ENCODE measurements around the gene ZSWIM3.
"Not testable (repeated sequence)": the region's sequence is repeated elsewhere in the genome, so short reads cannot be mapped to it uniquely, and the experiment has no call there.

ZSWIM3 gene

DNA sequence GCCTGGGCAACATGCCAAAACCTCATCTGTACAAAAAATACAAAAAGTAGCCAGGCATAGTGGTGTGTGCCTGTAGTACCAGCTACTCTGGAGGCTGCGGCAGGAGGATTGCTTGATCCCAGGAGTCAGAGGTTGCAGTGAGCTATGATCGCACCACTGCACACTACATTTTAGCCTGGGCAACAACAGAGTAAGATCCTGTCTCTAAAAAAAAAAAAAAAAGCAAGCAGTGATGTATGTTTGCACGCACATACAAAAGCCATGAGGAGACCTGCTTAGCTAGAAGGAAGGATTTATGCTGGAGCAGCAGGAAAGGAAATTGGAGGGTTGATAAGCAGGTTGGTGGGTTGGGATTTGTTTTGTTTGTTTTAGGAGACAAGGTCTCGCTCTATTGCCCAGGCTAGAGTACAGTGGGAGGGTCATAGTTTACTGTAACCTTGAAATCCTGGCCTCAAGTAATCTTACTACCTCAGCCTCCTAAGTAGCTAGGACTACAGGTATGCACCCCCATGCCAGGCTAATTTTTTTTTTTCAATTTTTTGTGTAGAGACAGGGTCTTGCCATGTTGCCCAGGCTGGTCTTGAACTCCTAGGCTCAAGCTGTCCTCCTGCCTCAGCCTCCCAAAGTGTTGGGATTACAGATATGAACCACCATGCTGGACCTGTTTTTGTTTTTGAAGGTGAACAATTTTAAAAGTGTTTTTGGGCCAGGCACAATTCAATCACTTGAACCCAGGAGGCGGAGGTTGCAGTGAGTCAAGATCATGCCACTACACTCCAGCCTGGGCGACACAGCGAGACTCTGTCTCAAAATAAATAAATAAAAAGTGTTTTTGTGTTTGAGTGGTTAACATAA, 4.0 kb downstream of the ZSWIM3 start:
- DNase-seq (ENCODE audit: low read depth): no peak

GRCh38 chr20:45863543-45864470, 6.4 kb downstream of the ZSWIM3 start:
- DNase-seq (ENCODE audit: low read depth): no peak

- no peak for DNase-seq (ENCODE audit: low read depth)
Observed at GRCh38 chr20:45866454-45866853, 9.0 kb downstream of the ZSWIM3 start.

- no peak for DNase-seq (ENCODE audit: low read depth)
Observed at GRCh38 chr20:45867136-45867818, 9.9 kb downstream of the ZSWIM3 start.

DNA sequence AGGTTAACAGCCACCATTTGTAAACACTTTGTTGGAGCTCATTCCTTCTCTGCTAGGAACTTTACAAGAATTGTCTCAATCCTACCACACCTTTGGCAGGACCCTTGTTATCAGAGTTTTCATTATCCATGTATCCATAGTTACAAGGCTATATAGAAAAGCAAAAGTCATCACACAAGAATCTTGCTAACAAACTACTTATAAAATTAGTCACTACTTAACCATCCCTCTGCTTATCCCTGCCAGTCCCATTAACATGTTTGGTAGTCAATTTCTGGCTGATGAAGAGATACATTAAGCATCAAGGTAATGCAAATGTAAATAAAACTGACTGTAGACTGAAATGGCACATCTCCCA, 10.4 kb downstream of the ZSWIM3 start:
- peak; percentile 66 for DNase-seq (ENCODE audit: low read depth)

DNA sequence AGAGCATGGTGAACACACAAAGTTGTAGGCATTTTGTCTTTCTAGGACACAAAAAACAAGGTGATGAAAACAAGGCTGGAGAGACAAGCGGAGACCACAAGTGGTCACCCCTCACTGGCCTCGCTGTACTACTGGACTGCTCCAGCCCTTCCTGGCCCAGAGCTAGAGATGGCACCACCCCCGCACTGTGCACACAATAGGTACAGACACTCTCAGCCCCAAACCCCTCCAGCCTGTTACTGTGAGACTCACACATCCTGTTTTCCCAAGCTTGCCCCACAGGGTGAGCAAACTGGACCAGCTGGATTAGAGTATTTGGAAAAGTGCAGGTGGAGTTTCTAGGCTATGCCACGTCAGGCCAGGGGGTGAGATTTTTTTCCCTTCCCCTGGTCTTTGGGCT, 15.2 kb downstream of the ZSWIM3 start:
- no peak for DNase-seq (ENCODE audit: low read depth)

DNA sequence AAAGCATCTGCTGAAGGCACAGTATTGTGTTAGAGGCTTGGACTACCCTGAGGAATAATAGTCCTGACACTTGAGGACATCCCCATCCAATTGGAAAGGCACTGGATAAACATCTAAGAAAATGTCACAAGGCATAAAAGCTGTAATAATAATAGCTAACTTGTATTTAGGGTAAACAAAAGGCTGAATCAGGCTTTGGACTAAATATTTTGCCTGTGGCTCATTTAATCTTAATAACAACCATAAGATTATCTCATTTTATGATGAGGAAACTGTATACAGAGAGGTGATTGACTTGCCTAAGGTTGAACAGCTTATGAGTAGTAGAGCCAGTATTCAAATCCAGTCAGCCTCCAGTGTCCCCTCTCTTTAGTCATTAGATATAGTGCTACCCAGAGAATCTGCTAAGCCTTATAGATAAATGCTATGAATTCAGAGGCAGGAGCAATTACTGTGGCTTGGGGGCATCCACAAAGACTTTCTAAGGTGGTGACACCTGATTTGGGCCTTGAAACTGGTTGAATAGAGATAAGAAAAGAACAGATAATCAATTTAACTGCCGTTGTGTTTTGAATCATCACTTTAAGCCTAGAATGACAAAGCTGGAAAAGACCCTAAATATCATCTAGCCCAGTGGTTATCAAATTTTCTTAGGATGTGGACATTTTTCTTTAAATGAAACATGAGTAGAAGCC, 16.1 kb downstream of the ZSWIM3 start:
- DNase-seq (ENCODE audit: low read depth): no peak

- not testable (repeated sequence) for DNase-seq (ENCODE audit: low read depth)
Observed at GRCh38 chr20:45874104-45874481, 16.7 kb downstream of the ZSWIM3 start.

DNA sequence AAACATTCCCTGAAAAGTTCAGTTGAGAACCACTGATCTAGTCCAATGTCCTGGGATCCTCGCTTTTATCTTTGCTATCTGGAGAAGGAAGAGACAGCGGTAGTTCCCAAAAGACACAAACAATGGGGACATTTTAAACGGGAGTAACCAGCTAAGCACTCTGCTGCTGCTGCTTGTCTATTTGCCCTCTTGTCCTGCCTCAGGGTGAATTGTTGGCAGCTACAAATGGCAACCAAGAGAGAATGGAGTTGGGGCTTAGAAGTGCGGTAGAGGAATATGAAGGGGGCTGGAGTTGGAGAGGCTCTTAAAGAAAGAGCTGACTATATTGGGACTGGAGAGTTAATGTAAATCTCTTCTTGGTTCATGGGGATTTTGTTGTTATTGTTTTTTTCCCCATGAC, 17.2 kb downstream of the ZSWIM3 start:
- no peak for DNase-seq (ENCODE audit: low read depth)

DNA sequence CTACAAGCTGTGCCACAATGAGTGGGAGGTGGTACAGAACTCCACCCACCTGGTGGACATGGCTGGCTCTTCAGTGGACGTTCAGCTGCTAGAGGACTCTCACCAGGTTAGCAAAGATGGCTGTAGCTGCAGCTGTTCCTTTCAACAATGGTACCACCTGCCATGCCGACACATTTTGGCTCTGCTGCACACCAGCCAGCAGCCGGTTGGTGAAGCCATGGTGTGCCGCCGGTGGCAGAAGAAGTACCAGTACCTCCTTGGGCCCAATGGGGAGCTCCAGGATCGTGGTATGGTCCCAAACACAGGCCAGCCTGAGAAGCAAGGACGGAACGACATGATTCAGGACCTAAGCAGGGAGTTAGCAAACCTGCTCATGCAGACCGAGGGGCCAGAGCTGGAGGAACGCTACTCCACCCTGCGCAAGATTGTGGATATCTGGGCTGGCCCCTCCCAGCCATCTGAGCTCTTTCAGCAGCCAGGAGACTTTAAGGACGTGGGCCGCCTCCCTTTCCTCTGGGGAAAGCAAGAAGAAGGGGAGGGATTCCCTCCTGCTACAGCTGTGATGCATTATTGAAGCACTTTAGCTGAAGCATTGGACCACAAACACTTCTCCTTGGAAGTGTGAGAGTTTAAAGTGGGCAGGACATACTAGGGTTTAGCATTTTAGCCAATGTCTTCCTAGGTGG, 20.8 kb downstream of the ZSWIM3 start:
- no peak for DNase-seq (ENCODE audit: low read depth)

DNA sequence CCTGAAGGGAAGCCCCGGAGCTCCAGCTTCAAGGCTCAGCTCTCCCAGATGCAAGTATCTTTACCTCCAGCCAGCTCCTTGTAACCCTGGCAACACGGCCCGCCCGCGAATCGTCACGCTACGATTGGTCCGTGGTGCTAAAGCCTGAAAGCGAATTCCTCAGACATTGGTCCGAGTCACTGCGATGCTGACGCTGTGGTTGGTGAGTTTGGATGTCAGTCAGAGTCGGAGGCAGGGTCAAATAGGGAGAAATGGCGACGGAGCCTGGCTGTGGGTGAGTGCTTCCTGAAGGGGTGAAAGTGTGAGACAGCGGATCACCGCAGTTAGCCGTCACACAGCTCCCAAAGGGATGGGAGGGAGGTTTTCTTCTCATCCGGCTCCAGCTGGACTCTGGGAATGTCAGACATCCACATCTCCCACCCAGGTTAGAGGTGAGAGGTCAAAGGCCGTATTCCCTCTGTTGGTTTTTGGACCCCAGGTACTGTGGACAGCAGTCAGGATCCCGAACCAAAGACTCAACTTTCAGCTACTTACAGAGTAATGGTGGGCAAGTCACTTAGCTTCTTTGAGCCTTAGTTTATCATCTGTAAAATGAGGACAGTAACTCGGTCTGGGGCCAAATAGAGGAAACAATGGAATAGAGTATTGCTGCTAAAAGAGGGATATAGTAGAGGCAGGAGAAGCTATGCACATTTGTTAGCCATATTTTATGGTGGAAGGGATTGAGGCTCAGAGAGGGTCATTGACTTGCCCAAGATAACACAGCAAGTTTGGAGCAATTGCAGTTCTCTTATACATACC, 23.8 kb downstream of the ZSWIM3 start, which contains the start of gene ZSWIM1:
Gene ZSWIM1, plus strand, starts transcription at position 240 of the 801 bp plus-strand sequence. CDS start 1,366 bp downstream, outside the sequence.
- DNase-seq (ENCODE audit: low read depth): peak; percentile 96

DNA sequence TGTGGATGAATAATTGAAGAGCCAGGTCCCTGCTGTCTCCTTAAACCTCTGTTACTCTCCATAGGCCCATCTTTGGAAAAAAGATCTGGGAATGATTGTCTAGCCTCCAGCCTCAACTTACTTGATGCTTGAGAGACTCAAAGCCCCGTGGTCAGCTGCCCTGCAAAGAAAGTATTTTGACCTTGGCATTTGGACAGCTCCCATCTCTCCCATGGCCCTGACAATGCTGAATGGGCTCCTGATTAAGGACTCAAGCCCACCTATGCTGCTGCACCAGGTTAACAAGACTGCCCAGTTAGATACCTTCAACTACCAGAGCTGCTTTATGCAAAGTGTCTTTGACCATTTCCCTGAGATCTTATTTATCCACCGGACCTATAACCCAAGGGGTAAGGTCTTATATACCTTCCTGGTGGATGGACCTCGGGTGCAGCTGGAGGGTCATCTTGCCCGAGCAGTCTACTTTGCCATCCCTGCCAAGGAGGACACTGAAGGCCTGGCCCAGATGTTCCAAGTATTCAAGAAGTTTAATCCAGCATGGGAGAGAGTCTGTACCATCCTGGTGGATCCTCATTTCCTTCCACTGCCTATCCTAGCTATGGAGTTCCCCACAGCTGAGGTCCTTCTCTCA, 25.2 kb downstream of the ZSWIM3 start:
- no peak for DNase-seq (ENCODE audit: low read depth)

GRCh38 chr20:45883100-45883469, 25.7 kb downstream of the ZSWIM3 start:
- DNase-seq (ENCODE audit: low read depth): no peak

GRCh38 chr20:45886590-45887345, 29.4 kb downstream of the ZSWIM3 start:
- DNase-seq (ENCODE audit: low read depth): no peak

DNA sequence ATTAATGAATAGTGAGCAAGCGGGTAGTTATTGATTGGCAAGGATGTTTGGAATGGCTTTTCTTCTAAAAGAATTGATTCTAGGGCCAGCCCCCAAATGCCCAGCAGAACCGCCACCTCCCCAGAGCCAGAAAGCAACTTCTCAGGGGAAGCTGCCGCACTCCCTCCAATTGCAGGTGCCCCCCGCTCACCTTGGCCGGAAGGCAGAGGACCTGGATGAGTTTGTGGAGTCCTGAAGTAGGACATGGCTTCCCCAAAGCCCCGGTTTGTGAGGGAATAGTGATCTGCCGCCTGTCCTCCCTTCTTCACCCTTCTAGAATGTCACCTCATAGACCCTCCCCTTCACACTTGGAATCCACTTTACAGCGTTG, 29.9 kb downstream of the ZSWIM3 start, which contains the start of gene SPATA25:
Gene SPATA25, minus strand, starts transcription at position 277 of the 370 bp plus-strand sequence. Its CDS starts 32 bp downstream, at position 245.
- no peak for DNase-seq (ENCODE audit: low read depth)

DNA sequence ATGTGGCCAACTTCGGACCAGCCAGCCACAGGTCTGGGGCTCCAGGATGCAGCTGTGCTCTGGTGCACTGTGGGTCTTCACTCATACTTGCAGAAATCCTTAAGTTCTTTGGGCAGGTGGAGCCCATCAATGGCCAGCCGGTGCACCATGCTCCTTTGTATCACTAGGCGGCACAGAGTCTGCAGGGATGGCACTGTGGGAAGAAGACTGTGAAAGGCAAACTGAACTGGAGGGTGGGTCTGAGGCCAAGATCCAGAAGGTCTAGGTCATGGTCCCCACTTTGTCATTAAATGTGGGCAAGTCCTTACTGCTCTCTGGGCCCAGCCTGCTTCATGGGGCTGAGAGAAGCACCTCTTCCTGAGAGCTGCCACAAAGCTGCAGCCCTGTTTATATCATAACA, 31.3 kb downstream of the ZSWIM3 start:
- DNase-seq (ENCODE audit: low read depth): no peak

DNA sequence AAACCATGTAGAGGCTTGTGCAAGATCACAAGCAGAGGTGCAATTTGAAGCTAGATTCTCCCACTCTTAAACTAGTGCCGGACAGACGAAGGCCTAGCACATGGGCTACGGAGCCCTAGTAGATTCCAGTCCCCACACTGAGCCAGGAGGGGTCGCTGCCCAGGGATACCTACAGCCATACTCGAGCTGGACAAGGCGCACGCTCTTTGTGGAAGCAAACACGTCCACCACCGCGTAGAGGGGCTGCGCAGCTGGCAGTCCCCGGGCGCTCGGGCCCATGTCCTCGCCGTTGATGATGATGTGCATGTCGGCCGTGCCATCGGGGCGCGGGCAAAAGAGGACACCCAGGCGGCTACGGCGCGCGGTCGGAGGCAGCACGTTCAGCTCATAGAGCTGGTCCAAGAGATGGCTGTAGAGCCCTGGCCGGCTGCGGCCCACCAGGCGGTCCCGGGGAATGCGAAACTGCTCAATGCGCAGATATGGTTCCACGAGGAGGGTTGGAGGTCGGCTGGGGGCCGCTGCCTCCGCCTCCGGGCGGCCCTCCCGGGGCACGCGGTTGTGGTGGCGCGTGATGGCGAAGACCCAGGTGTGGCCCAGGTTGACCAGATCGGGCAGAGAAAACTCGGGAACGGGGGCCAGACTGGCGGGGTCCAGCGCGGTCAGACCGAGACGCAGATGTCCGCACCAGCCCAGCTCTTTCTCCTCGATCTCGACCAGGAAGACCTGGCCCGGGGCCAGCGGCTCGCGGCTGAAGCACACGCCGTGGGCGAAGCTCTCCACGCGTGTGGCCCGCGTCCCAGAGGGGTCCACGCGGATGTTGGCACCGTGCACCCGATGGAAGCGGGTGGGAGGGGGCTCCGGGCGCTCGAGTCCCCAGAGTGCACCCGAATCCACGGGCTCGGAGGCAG, 32.9 kb downstream of the ZSWIM3 start:
- no peak for DNase-seq (ENCODE audit: low read depth)
